Fibroblast of the aortic adventitia (primary cell): ENCODE measurements around the gene CHM. TPM values are rescaled to one million over a fixed set of nuclear protein-coding genes. Genes with fewer than 3 reads are reported as not detected.
"Not testable (repeated sequence)": the region's sequence is repeated elsewhere in the genome, so short reads cannot be mapped to it uniquely, and the experiment has no call there.

Experiments used
- DNase-seq: peaks from one replicate; pipeline ENCODE4 v3.0.0-alpha.2; 2010; ENCODE audit warnings: low read depth
- H3K4me3 ChIP-seq: 2 replicates; pipeline ENCODE4 v1.5.1; 2011; ENCODE audit warnings: low read depth, mild to moderate bottlenecking, control low read depth, low read length, moderate library complexity
- CTCF ChIP-seq: IDR thresholded peaks from 2 replicates; pipeline ENCODE4 v1.5.1; 2011; ENCODE audit warnings: mild to moderate bottlenecking, low read length, control low read depth, inconsistent platforms; ENCODE audit not compliant: insufficient read depth
- total RNA-seq: library from RNA; depleted of rRNA; stranded (reverse); fragments of >200 nt; gene quantifications from 2 replicates; pipeline ENCODE4 v1.2.3, GENCODE V29; 2012; ENCODE audit warnings: low replicate concordance

Gene CHM
- total RNA-seq, 1 donor, result 52.8 TPM

GRCh38 chrX:85977218-85977617, 70.1 kb downstream of the CHM start:
- DNase-seq, result no peak
- no peak overlapping the region for H3K4me3 ChIP-seq
- no peak for TF ChIP-seq CTCF

GRCh38 chrX:85972351-85972750, 75.0 kb downstream of the CHM start:
- H3K4me3 ChIP-seq, DNase-seq: not testable (repeated sequence)

DNA sequence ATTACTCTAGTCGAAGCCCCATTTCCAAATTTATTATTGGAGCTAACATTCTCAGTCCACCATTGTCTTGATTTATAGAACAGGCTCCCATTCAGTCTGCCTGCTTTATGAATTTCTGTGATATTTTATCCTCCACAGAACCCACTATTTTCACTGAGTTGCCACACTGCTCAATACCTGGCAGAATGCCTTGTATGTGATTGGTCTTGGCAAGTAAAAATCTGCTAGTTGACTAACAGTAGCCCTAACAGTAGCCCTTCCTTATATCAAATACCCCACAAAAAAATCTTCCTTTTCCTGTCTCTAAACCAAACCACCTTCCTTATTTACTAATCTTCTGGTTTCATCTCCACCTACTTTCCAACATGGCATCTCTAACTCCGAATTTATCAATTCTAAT, 82.6 kb downstream of the CHM start:
- no peak for TF ChIP-seq CTCF
- peak; percentile 2 for DNase-seq
- H3K4me3 ChIP-seq, result no peak overlapping the region

GRCh38 chrX:85963736-85964135, 83.6 kb downstream of the CHM start:
- peak; percentile 56 for DNase-seq
- H3K4me3 ChIP-seq, result no peak overlapping the region
- TF ChIP-seq CTCF, result no peak

GRCh38 chrX:85955510-85955909, 91.8 kb downstream of the CHM start:
- DNase-seq, result no peak
- no peak for TF ChIP-seq CTCF
- no peak overlapping the region for H3K4me3 ChIP-seq

DNA sequence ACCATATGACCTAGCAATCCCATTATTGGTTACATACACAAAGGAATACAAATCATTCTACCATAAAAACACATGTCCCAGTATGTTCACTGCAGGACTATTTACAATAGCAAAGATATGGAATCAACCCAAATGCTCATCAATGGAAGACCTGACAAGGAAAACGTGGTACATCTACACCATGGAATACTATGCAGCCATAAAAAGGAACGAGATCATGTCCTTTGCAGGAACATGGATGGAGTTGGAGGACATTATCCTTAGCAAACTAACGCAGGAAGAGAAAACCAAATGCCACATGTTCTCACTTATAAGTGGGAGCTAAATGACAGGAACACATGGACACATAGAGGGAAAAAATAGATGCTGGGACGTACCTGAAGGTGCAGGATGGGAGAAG, 102.6 kb downstream of the CHM start:
- not testable (repeated sequence) for DNase-seq, H3K4me3 ChIP-seq

DNA sequence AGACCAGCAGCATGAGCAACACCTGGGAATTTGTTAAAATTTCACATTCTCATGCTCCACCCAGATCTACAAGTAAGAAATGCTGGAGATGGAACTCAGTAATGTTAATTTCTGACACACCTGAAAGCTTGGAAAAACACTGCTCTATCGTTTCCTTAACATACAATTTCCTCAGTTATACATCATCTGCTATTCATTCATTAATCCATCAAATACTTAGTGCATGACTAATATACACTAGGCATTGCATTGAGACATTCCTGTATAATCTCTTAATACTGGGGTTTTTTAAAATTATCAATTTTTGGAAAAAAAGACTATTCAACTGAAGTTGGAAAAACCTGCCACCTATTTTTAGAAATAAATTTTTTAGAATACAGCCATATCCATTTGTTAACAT, 106.1 kb downstream of the CHM start:
- DNase-seq, result no peak
- no peak overlapping the region for H3K4me3 ChIP-seq
- TF ChIP-seq CTCF, result no peak

DNA sequence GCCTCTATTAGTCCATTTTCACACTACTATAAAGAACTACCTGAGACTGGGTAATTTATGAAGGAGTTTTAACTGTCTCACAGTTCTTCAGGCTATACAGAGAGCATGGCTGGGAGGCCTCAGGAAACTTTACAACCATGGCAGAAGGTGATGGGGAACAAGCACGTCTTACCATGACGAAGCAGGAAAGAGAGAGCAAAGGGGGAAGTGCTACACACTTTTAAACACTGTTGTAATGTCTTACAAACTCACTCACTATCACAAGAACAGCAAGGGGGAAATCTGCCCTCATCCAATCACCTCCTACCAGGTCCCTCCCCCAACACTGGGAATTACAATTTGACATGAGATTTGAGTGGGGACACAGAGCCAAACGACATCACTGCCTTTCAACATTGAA, 107.4 kb downstream of the CHM start:
- not testable (repeated sequence) for H3K4me3 ChIP-seq, DNase-seq

- not testable (repeated sequence) for H3K4me3 ChIP-seq, DNase-seq
Measured at GRCh38 chrX:85934399-85934798, 113.0 kb downstream of the CHM start.
